Measurements from ENCODE around the gene SLC23A3.

Gene SLC23A3

DNA sequence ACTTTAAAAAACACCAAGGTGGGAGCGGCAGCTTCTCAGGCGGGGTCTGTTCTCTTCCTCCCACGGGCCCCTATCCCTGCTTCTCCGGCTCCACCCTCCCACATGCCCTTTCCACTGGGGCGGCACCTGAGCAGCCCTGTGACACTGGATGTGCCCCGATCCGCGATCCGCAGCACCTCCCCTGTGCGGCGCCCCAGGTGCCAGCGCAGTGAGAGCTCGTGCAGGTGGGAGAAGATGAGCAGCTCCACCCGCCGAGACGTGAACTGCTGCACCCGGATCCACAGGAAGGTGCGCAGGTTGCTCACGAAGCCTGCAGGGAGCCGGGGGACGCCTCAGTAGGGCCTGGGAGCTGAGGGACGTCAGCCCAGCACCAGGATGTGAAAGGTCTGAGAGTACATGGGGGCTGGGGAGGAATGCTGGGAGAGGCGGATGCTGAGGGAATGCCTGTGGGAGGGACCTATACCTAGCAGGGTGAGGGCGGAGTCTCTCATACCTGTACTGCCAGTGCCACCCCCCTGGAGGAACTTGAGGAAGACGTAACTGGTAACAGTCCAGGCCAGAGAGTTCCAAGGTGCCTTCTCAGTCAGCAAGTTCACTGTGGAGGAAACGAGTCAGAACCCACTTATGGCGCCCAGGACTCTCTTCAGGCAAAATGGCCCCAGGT is 46.2 kb upstream of the SLC23A3 start:
- no peak for DNase-seq (ENCODE audit: low read depth, low spot score)
- TF ChIP-seq, protein P1, sequence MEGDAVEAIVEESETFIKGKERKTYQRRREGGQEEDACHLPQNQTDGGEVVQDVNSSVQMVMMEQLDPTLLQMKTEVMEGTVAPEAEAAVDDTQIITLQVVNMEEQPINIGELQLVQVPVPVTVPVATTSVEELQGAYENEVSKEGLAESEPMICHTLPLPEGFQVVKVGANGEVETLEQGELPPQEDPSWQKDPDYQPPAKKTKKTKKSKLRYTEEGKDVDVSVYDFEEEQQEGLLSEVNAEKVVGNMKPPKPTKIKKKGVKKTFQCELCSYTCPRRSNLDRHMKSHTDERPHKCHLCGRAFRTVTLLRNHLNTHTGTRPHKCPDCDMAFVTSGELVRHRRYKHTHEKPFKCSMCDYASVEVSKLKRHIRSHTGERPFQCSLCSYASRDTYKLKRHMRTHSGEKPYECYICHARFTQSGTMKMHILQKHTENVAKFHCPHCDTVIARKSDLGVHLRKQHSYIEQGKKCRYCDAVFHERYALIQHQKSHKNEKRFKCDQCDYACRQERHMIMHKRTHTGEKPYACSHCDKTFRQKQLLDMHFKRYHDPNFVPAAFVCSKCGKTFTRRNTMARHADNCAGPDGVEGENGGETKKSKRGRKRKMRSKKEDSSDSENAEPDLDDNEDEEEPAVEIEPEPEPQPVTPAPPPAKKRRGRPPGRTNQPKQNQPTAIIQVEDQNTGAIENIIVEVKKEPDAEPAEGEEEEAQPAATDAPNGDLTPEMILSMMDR (IDR thresholded peaks at IDR 0.05; ENCODE audit: insufficient read depth, low read length, missing control alignments) = no peak
- POLR2A ChIA-PET = no interaction called here
- CTCF ChIA-PET = interaction anchor here (0.8 to 5.8 kb wide), 9 partner anchors 8 to 79 kb away, joined by 3 to 40 read pairs (median 5); partner anchors contain the start of gene NHEJ1
- no peak overlapping the region for H3K4me3 ChIP-seq (ENCODE audit: low read depth, low read length)

GRCh38 chr2:219214786-219215185 is 45.0 kb upstream of the SLC23A3 start:
- TF ChIP-seq, protein P1 (IDR thresholded peaks at IDR 0.05; ENCODE audit: insufficient read depth, low read length, missing control alignments) = no peak
- H3K4me3 ChIP-seq (ENCODE audit: low read depth, low read length) = no peak overlapping the region
- no peak for DNase-seq (ENCODE audit: low read depth, low spot score)
- ChIA-PET POLR2A (no interaction called here), CTCF (interaction anchor here (0.9 to 5.8 kb wide), 7 partner anchors 40 to 80 kb away, joined by 3 to 40 read pairs (median 4); partner anchors contain the start of genes DNAJB2 and NHEJ1)

DNA sequence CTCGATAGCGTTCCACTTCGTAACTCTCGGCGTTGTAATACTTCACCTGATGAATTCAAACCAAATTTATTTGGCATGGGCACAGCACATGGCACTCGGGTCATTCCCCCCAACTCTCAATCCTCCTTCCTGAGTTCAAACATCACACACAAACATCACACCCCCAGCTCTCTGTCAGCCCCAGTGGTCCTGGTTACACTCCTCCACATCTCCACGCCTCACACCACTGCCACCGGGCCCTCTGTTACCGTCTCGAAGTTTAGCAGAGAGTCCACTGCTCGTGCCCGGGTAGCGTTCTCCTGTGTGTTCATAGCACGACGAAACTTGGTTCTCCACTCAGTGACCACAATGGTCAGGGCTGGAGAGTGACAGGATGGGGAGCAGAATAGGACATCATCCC is 44.3 kb upstream of the SLC23A3 start:
- POLR2A ChIA-PET = no interaction called here
- TF ChIP-seq, protein P1 (IDR thresholded peaks at IDR 0.05; ENCODE audit: insufficient read depth, low read length, missing control alignments) = no peak
- H3K4me3 ChIP-seq (ENCODE audit: low read depth, low read length) = no peak overlapping the region
- CTCF ChIA-PET = interaction anchor here (0.6 to 5.8 kb wide), 5 partner anchors 43 to 81 kb away, joined by 3 to 40 read pairs (median 3); partner anchors contain the start of genes DNAJB2 and NHEJ1
- no peak for DNase-seq (ENCODE audit: low read depth, low spot score)

DNA sequence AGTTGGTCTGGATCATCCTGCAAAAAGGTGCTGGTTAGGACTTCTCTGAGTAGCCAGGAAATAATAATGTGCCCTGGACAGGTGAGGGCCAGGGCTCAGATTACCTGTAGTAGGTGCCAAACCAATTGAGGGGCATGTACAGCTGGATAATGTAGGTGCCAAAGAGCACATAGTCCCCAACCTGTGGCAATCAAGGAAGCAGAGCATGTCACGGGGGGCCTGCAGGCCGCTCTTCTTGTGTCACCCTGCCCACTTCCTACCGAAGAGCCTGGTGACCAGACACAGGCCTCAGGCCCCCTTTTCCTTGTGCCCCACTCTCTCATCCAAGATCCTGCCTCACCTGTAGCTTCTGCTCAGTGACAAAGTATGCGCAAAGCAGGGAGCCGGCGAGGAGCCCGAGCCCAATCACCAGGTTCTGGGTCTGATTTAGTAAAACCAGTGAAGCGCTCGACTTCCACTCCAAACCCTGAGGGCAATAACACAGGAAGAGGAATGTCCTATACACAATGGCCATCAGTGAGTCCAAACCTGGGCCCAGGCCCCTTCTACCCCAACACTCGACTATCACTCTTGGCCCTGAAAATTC is 43.8 kb upstream of the SLC23A3 start:
- no peak overlapping the region for H3K4me3 ChIP-seq (ENCODE audit: low read depth, low read length)
- CTCF ChIA-PET = interaction anchor here (0.6 to 3.2 kb wide), 7 partner anchors 42 to 82 kb away, joined by 3 to 17 read pairs (median 3); partner anchors contain the start of genes DNAJB2 and SLC23A3
- TF ChIP-seq, protein P1 (IDR thresholded peaks at IDR 0.05; ENCODE audit: insufficient read depth, low read length, missing control alignments) = no peak
- no peak for DNase-seq (ENCODE audit: low read depth, low spot score)
- POLR2A ChIA-PET = no interaction called here

DNA sequence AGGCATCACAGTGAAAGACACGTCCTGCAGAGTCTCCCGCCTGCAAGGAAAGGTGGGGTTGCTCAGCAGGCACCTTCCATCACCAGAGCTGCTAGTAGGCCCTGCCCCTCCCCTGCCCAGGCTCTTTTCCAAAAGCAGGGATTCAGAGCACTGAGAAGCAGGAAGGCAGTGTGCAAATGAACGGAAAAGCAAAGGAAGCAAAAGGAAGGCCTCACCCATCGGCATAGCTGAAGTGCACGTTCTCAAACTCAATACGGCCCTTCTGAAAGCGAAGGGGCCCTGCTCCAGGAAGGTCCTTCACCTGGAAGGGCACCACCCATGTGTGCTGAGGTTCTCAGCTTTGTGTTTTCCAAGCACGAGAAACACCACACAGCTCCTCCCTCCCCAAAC is 43.2 kb upstream of the SLC23A3 start:
- ChIA-PET CTCF (interaction anchor here (0.8 to 3.2 kb wide), 5 partner anchors 9 to 82 kb away, joined by 3 to 17 read pairs (median 4); partner anchors contain the start of gene SLC23A3), POLR2A (no interaction called here)
- TF ChIP-seq, protein P1 (IDR thresholded peaks at IDR 0.05; ENCODE audit: insufficient read depth, low read length, missing control alignments) = no peak
- H3K4me3 ChIP-seq (ENCODE audit: low read depth, low read length) = no peak overlapping the region
- no peak for DNase-seq (ENCODE audit: low read depth, low spot score)

DNA sequence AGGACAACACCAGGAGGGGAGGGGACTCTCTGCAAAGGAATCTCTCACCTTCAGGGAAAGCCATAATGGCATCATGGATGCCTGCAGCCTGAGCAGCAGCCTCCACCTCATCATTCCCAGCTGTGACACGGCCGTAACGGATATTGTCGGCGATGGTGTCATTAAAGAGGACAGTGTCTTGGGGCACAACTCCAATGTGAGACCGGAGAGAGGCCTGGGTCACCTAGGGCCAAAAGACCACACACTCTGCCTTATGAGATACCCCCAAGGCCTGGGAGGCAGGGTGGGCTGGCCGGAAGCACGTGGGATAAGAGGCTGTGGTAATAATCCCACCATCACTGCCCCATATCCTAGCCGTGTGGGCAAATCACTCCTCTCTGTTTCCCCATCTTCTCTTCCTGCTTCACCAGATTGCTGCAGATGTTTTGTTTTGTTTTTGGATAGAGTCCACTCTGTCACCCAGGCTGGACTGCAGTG is 41.1 kb upstream of the SLC23A3 start:
- ChIA-PET POLR2A (no interaction called here), CTCF (interaction anchor here (0.7 to 3.2 kb wide), 7 partner anchors 9 to 428 kb away, joined by 3 to 17 read pairs (median 5); partner anchors contain the start of gene SLC23A3)
- DNase-seq (ENCODE audit: low read depth, low spot score) = no peak
- no peak overlapping the region for H3K4me3 ChIP-seq (ENCODE audit: low read depth, low read length)
- TF ChIP-seq, protein P1 (IDR thresholded peaks at IDR 0.05; ENCODE audit: insufficient read depth, low read length, missing control alignments) = no peak

Data from AG04449 (cell line).